ENCODE data around the gene KCNQ5.

KCNQ5 gene

DNA sequence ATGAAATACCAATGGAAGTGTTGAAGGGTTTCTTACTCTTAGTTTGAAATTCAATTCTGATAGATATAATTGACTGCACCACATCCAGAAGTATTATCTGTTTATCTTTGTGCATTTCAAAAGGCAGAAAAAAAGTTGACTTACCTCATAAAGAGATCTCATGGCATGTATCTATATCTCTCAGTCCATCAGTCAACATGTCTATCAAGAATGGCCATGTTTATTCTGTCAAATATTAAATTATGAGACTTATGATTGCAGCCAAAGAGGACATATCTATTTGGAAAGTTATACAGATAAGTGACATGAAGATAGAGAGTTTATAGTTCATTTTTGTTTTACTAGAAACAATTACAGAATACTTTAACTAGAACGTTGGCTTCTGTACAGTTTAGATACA, 325.7 kb downstream of the KCNQ5 start:
- ChIA-PET CTCF (no interaction called here), POLR2A (no interaction called here)
- Histone ChIP-seq H3K4me1 (ENCODE audit: control insufficient read depth, insufficient read depth, low read length) (no peaks in the 10 kb centered on the region), H3K9me3 (ENCODE audit: control insufficient read depth, insufficient read depth, low read depth, low read length) (no peaks in the 10 kb centered on the region), H3K27ac (ENCODE audit: extremely low read depth, low read depth, low read length) (no peak overlapping the region), H3K4me3 (ENCODE audit: low read depth, low read length) (no peak overlapping the region), H3K36me3 (ENCODE audit: control insufficient read depth in 2 of 2, insufficient read depth in 1 of 2, low read length in 2 of 2) (no peaks in the 10 kb centered on the region)
- no peak for TF ChIP-seq ZNF140 (tag by site-specific recombination; IDR thresholded peaks at IDR 0.05)

DNA sequence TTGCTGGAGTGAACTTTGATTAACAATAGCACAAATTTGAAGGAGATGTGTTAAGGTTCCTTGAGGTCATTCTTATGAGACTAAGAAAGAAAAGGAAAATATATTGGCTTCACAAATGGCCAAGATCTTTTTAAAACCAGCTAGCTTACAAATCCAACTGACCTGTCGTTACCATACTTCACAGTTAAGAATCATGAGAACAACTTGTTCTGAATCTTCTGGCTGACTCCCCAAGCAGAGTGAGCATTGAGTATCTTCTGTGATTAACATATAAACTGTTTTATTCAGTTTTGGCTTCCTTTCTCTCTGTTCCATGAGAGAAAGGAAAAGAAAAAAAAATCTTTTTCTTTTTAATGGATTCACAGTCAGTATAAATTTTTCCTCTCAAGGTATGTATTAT, 326.3 kb downstream of the KCNQ5 start:
- no peak overlapping the region for H3K4me3 ChIP-seq (ENCODE audit: low read depth, low read length)
- TF ChIP-seq ZNF239 (tag by site-specific recombination; IDR thresholded peaks at IDR 0.05), result no peak
- TF ChIP-seq ZBTB48 (tag by site-specific recombination; IDR thresholded peaks at IDR 0.05), result no peak
- TF ChIP-seq, protein P1, sequence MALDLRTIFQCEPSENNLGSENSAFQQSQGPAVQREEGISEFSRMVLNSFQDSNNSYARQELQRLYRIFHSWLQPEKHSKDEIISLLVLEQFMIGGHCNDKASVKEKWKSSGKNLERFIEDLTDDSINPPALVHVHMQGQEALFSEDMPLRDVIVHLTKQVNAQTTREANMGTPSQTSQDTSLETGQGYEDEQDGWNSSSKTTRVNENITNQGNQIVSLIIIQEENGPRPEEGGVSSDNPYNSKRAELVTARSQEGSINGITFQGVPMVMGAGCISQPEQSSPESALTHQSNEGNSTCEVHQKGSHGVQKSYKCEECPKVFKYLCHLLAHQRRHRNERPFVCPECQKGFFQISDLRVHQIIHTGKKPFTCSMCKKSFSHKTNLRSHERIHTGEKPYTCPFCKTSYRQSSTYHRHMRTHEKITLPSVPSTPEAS (tag by site-specific recombination; IDR thresholded peaks at IDR 0.05), result no peak
- no peak for TF ChIP-seq SCRT2 (tag by site-specific recombination; IDR thresholded peaks at IDR 0.05)
- no peak for TF ChIP-seq ZNF585B (tag by site-specific recombination; IDR thresholded peaks at IDR 0.05)
- TF ChIP-seq, protein P2, sequence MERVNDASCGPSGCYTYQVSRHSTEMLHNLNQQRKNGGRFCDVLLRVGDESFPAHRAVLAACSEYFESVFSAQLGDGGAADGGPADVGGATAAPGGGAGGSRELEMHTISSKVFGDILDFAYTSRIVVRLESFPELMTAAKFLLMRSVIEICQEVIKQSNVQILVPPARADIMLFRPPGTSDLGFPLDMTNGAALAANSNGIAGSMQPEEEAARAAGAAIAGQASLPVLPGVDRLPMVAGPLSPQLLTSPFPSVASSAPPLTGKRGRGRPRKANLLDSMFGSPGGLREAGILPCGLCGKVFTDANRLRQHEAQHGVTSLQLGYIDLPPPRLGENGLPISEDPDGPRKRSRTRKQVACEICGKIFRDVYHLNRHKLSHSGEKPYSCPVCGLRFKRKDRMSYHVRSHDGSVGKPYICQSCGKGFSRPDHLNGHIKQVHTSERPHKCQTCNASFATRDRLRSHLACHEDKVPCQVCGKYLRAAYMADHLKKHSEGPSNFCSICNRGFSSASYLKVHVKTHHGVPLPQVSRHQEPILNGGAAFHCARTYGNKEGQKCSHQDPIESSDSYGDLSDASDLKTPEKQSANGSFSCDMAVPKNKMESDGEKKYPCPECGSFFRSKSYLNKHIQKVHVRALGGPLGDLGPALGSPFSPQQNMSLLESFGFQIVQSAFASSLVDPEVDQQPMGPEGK (tag by site-specific recombination; IDR thresholded peaks at IDR 0.05), result no peak
- TF ChIP-seq BCL11A (tag by site-specific recombination; IDR thresholded peaks at IDR 0.05; ENCODE audit: low read depth), result no peak
- TF ChIP-seq ZNF112 (tag by site-specific recombination; IDR thresholded peaks at IDR 0.05), result no peak
- no peak for TF ChIP-seq TCF7L2 (IDR thresholded peaks at IDR 0.05; ENCODE audit: borderline replicate concordance, low read depth, low read length)
- TF ChIP-seq SP3 (tag by site-specific recombination; IDR thresholded peaks at IDR 0.05), result no peak
- TF ChIP-seq ZNF174 (tag by site-specific recombination; IDR thresholded peaks at IDR 0.05), result no peak
- TF ChIP-seq, protein P3, sequence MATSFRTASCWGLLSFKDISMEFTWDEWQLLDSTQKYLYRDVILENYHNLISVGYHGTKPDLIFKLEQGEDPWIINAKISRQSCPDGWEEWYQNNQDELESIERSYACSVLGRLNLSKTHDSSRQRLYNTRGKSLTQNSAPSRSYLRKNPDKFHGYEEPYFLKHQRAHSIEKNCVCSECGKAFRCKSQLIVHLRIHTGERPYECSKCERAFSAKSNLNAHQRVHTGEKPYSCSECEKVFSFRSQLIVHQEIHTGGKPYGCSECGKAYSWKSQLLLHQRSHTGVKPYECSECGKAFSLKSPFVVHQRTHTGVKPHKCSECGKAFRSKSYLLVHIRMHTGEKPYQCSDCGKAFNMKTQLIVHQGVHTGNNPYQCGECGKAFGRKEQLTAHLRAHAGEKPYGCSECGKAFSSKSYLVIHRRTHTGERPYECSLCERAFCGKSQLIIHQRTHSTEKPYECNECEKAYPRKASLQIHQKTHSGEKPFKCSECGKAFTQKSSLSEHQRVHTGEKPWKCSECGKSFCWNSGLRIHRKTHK (tag by site-specific recombination; IDR thresholded peaks at IDR 0.05), result no peak
- TF ChIP-seq, protein P4, sequence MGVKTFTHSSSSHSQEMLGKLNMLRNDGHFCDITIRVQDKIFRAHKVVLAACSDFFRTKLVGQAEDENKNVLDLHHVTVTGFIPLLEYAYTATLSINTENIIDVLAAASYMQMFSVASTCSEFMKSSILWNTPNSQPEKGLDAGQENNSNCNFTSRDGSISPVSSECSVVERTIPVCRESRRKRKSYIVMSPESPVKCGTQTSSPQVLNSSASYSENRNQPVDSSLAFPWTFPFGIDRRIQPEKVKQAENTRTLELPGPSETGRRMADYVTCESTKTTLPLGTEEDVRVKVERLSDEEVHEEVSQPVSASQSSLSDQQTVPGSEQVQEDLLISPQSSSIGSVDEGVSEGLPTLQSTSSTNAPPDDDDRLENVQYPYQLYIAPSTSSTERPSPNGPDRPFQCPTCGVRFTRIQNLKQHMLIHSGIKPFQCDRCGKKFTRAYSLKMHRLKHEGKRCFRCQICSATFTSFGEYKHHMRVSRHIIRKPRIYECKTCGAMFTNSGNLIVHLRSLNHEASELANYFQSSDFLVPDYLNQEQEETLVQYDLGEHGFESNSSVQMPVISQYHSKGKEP (tag by site-specific recombination; IDR thresholded peaks at IDR 0.05), result no peak
- no peak for TF ChIP-seq ZNF48 (tag by site-specific recombination; IDR thresholded peaks at IDR 0.05)
- H3K27ac ChIP-seq (ENCODE audit: extremely low read depth, low read depth, low read length), result no peak overlapping the region
- H3K36me3 ChIP-seq (ENCODE audit: control insufficient read depth in 2 of 2, insufficient read depth in 1 of 2, low read length in 2 of 2), result no peaks in the 10 kb centered on the region
- ChIA-PET POLR2A (no interaction called here), CTCF (interaction anchor here (0.7 kb wide), 1 partner anchor 96 kb away, joined by 3 read pairs; no protein-coding TSS in a partner anchor)
- no peaks in the 10 kb centered on the region for H3K9me3 ChIP-seq (ENCODE audit: control insufficient read depth, insufficient read depth, low read depth, low read length)
- H3K4me1 ChIP-seq (ENCODE audit: control insufficient read depth, insufficient read depth, low read length), result peaks cover 3% of the 10 kb centered on the region; the same call in 1 of the 2 replicates

DNA sequence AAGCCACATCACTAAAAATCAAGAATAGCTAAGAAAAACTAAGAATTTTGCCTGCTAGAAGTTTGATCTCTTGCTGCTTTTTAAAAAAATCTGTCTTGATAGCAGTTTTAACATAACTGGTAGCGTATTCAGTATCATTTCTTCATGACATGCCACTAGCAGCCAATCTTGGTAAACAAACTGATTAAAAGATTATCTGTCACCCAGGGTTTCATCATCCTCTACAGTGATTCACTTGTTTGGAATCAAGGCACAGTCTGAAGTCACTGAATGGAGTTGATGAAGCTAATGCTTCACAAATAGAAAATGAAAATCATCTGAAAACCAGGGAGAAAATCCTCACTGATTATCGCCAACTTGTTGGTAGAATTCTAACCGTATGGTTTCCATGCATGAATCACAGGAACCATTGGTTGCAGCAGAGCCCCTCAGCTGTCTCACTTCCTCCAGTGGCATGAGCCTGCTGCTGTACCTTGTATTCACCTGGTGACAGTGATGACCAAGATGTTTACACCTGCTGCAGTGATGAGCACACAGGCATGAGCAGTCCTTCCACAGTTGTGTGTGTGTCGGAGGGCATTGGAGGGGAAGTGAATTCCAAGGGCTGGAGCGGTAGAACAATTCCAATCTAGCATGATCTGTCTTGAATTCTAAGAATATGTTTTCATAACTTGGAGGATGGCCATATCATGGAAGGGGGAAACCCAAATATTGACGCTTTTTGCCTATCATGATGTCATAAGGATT, 328.4 kb downstream of the KCNQ5 start:
- peaks cover 12% of the 10 kb centered on the region for H3K4me1 ChIP-seq (ENCODE audit: control insufficient read depth, insufficient read depth, low read length)
- CTCF ChIA-PET, result interaction anchor here (0.6 to 0.9 kb wide), 2 partner anchors 103 to 620 kb away, joined by 3 to 7 read pairs; no protein-coding TSS in a partner anchor
- no peaks in the 10 kb centered on the region for H3K36me3 ChIP-seq (ENCODE audit: control insufficient read depth in 2 of 2, insufficient read depth in 1 of 2, low read length in 2 of 2)
- no peak overlapping the region for H3K4me3 ChIP-seq (ENCODE audit: low read depth, low read length)
- POLR2A ChIA-PET, result no interaction called here
- TF ChIP-seq ZNF670 (tag by site-specific recombination; IDR thresholded peaks at IDR 0.05; ENCODE audit: low read depth) (no peak), ZSCAN30 (tag by site-specific recombination; IDR thresholded peaks at IDR 0.05) (no peak), ZNF24 (tag by site-specific recombination; IDR thresholded peaks at IDR 0.05) (peak; percentile 58; the same call in 1 of the 2 replicates)
- TF ChIP-seq, protein P5, sequence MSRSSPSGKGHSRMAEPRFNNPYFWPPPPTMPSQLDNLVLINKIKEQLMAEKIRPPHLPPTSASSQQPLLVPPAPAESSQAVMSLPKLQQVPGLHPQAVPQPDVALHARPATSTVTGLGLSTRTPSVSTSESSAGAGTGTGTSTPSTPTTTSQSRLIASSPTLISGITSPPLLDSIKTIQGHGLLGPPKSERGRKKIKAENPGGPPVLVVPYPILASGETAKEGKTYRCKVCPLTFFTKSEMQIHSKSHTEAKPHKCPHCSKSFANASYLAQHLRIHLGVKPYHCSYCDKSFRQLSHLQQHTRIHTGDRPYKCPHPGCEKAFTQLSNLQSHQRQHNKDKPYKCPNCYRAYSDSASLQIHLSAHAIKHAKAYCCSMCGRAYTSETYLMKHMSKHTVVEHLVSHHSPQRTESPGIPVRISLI (tag by site-specific recombination; IDR thresholded peaks at IDR 0.05), result no peak
- no peaks in the 10 kb centered on the region for H3K9me3 ChIP-seq (ENCODE audit: control insufficient read depth, insufficient read depth, low read depth, low read length)
- H3K27ac ChIP-seq (ENCODE audit: extremely low read depth, low read depth, low read length), result no peak overlapping the region

All from HEK293 (cell line).